Measurements from ENCODE around the gene LCOR. TPM values are rescaled to one million over a fixed set of nuclear protein-coding genes. Genes with fewer than 3 reads are reported as not detected.

Gene LCOR
- total RNA-seq, 1 donor from 2014 or later = 49.1 TPM

DNA sequence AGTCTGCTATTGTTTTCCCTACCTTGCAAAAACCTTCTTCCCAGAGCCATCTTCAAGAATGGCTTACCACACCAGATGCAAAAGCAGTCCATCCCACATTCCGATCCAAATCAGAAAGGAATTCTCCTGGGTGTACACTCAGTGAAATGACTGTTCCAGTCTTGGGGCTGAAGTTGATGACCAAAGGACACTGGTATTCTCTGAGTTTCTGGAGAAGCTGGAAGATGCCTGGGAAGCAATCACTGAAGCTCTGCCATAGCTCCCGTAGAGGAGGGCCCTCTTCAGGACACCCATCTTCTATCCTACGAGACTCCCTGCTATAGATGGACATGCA is 155.7 kb downstream of the LCOR start:
- DNase-seq = no peak

DNA sequence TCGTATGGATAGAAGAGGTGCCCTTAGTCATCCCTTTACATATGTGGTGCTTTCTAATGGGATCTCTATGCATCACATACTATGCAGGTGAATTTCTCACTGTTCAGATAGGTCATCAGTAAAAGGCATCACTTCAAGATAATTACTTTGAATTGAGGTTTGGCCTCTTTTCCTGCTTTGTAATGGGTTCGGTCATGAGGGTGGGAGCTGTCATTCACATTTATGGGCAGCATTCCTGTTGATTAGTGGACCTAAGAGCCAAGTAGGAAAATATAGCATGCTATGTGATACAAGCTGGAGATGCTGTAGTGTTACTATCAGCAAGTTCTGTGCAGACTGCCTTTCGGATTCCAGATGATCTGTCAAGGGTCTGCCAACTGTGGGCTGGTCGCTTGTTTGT is 156.3 kb downstream of the LCOR start:
- DNase-seq = no peak

GRCh38 chr10:96991313-96991841 is 159.3 kb downstream of the LCOR start:
- peak; percentile 16 for DNase-seq

DNA sequence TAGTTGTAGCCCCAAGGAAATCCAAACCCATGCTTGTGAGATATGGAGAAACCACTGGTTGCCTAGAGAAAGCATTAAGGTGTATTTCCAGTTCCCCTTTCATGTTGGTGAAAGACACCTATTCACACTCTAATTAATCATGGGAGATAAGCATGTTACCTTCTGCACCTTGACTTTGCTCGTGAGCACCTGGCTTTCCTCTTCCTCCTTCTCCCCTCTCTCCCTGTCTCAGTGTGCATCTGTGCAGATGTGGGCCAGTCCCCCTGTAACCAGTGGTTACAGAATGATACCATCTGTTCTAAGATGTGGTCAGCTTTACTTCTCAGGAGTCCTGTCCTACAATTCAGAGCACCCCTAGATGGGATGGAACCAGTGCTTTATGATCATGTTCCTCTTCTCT is 160.6 kb downstream of the LCOR start:
- no peak for DNase-seq

GRCh38 chr10:96995851-96996250 is 163.8 kb downstream of the LCOR start:
- DNase-seq = no peak

GRCh38 chr10:96996275-96996965 is 164.3 kb downstream of the LCOR start:
- no peak for DNase-seq

DNA sequence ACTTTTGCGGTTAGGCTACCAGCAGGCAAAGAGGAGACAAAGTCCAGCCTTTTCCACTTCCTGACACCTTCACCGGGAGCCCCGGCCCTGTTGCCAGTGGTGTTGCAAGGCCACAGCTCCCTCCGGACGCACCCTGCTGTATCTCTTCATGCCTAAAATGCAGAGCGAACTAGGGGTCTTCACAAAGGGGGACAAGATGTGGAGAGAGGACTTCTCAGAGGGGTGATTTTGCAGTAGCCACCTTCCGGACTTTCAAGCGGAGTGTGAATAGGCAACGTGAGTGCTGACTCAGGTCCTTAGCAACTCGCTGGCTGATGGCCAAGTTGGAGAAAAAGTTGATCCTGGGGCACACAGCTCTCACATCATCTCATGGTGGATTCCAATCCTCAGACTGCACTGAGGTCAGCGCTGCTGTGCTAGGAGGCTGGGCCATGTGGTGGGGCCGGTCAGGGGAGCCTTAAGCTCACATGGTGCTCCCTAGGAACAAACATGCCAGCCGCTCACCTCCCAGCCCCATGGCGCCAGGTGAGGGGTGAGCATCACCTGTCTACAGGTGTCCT is 166.3 kb downstream of the LCOR start:
- peak; percentile 22 for DNase-seq

- no peak for DNase-seq
Measured at GRCh38 chr10:96999337-96999736, 167.2 kb downstream of the LCOR start.

GRCh38 chr10:96999987-97000386 is 167.9 kb downstream of the LCOR start:
- no peak for DNase-seq

DNA sequence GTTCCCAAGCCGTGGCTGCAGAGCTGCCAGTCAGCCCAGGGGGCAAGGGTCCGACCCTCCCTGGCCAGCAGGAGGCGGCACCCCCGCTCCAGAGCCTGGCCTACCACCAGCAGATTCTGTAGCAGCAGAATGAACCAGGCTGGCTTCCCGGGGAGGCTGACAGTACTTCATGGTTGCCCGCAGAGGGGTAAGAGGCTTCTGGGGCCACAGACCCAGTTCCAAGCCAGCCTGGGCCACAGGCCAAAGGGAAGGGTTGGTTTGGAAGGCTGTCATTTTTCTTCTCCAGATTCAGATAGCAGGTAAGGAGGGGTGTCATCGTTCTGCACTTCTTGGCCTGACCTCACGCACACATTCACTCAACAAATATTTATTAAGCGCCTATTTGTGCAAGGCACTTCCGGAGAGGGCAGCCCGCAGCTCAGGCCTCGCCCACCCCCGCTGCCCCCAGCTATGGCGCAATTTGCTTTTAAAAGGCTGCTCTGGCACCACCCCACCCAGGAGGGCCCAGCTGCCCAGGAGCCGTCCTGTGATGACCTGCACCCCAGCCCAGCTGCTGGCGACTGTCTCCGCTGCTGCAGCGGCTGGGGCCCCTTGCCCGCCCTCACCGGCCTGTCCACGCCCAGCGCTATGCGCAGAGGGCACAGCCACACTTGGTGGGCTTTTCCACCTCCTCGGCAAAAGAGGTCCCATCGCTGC is 168.5 kb downstream of the LCOR start:
- DNase-seq = no peak

GRCh38 chr10:97001183-97001991 is 169.3 kb downstream of the LCOR start:
- no peak for DNase-seq

DNA sequence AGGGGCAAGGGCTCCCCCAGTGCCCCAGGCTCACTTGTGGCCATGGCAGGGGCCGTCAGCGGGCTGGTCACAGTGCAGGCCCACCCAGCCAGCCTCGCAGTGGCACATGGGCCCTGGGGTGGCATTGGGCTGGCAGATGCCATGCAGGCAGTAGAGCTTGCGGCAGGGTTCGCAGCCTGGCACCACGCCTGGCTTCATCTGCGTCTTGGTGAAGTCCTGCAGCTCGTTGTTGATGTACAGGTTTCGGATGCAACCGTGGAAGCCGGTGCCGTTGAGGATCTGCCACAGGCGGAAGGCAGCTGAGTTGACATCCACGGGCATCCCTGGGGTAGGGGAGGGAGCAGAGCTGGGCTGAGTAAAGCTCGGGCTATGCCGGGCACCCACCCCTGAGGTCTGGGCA is 170.6 kb downstream of the LCOR start:
- DNase-seq = no peak

DNA sequence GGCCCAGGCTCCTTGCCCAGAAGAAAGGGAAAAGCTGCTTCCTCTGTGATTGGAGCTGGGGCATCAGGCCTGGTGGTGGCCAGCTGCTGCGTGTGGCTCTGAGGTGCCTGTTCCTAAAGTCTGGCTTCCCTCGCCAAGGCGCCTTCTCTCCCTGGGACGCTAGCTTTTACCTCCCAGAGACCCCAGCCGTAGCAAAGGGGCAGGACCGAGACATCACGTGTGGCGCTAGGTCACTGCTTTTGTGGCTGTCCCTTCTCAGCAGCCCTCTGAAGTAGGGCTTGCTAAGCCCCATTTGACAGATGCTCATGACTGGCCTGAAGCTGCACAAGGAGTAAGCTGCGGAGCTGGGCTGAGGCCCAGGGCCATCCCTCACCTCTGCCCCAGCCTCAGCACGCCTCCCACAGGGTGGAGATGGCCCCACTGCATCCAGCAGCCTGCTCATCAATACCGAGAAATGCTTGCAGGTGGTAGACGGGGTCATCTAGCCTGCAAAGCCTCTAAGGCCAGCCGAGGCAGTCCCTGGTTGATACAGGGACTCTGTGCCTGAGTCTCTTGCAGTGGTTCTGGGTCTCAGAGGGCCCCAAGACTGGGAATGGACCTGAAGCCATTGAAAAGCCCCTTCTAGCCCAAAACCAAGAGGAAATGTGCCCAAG is 171.2 kb downstream of the LCOR start:
- no peak for DNase-seq

- no peak for DNase-seq
Measured at GRCh38 chr10:97003804-97004201, 171.7 kb downstream of the LCOR start.

DNA sequence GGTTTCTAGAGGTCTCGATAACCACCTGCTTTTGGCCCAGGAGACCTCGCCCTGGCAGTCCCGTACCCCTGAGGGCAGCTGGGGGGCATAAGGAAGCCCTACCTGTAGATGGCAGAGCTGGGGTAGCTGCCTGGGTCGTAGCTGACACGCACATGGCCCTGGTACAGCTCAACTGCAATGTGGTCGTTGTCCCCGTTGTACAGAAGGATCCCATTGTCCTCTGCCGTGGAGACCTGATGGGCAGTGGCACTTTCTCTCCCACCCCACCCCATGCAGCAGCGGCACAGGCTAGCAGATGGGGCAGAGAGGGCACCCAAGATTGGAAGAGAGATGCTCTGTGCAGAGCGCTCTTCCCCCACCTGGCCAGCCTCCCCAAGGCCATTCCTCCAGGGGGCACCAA is 172.5 kb downstream of the LCOR start:
- no peak for DNase-seq

DNA sequence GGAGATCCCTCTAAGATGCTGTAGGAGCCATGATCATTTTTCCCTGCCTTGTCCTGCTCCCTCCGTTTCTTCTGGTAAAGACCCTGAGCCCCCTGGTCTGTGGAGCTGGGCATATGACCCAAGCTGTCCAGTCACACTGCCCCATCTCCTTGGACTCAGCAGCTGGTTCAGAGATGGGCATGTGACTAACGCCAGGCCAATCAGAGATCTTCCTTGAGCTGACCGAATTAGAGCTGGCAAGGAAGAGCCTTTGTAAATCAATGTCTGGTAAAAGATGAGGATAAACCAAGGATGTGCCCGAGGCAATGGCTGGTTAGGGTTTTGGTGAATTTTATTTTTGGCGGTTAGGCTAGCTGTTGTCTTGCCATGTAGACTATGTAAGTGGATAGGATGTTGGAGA is 173.3 kb downstream of the LCOR start:
- no peak for DNase-seq

DNA sequence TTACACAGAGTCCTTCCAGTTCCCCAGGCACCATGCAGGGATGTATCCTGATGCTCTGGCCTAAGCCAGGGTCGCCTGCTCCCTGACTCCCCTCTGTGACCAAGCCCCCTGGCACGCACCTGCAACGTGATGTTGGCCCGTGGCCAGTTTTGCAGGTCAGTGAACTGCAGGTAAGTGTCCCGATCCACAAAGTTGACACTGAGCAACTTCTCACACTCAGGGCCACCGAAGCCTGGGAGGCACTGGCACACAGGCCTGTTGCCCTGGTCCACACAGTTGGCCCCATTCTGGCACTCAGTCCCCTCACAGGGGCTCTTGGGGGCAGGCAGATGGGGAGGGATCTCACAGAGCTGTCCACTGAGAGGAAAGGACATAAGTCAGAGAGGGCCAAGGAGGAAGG is 174.3 kb downstream of the LCOR start:
- no peak for DNase-seq

DNA sequence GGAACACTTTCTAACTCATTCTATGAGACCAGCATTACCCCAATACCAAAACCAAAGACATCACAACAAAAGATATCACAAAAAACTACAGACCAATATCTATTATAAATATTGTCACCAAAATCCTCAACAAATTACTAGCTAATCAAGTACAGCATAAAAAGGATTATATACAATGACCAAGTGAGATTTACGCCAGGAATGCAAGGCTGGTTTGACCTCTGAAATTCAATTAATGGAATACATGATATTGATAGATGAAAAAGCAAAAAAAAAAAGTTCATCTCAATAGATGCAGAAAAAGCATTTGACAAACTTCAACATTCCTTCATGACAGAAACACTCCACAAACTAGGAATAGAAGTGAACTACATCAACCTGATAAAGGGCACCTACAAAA is 175.3 kb downstream of the LCOR start:
- DNase-seq = no peak

DNA sequence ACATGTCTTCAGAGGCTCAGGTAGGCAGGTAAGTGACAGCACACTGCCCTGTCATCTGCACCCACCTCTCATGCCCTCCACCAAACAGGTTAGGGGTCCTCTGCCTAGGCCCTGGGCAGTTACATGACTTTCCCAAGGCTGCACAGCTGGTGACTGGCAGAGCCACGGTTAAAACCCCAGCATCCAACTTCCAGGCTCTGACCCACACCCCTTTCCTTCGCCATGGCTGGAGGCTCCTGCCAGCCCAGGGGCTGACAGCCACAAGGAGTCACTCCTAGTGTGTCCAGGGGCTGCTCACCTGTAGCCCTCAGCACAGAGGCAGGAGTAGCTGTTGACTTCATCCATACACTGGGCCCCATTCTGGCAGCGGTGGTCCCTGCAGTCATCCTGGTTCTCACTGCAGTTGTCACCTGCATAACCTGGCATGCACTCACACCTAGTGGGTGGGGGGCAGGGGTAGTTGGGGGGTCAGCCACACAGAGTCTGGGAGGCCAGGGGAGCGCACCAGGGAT is 178.7 kb downstream of the LCOR start:
- DNase-seq = no peak

DNA sequence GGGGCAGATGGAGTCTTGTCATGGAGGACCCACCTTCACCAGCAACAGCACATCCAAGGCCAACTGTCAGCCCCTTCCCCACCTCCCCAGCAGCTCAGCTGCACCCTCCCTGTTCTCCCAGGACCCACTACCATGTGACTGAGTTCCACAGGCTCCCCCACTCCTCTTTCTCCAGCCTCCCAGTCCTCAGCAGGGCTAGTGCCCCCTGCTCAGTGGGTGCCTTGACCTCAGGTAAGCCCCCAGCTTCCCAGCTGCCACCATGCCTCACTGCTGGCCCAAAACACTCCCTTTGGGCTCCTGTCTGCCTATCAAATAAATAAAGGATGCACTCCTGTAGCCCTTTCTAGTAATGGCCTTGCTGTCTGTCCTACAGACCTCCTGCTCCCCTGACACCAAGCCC is 179.3 kb downstream of the LCOR start:
- no peak for DNase-seq

- no peak for DNase-seq
Measured at GRCh38 chr10:97012470-97012869, 180.4 kb downstream of the LCOR start.

DNA sequence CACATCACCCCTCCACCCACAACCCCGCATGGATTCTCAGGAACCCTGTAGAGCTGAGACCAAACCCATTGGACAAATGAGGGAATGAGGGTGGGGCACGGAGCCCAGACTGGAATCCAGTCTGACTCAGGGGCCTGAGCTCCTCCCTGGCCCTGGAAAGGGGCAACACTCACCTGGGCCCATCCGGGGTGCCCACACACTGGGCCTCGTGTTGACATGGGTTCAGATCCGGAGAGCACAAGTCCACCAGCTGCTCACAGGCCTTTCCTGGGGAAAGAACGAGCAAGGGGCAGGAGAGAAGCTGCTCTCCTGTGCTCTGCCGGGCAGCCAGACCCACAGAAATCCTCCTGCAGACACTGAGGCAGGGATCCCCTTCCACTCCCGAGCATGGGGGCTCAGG is 181.5 kb downstream of the LCOR start:
- DNase-seq = no peak
